HepG2 (cell line): Measurements from ENCODE around the gene B9D2. TPM values are rescaled to one million over a fixed set of nuclear protein-coding genes. Genes with fewer than 3 reads are reported as not detected.

Experiments
- ARHGAP35 ChIP-seq: sonication (generic); formaldehyde crosslinking; IDR thresholded peaks from 2 replicates; pipeline ENCODE4 v1.9.0; 2022; ENCODE audit warnings: mild to moderate bottlenecking, inconsistent platforms, moderate library complexity, missing genetic modification reagents, borderline replicate concordance
- HNF1A ChIP-seq, 2 experiments: sonication (generic) in 1 of 2; formaldehyde crosslinking in 1 of 2; IDR thresholded peaks; 2 replicates each; pipeline versions ENCODE4 v1.4.0 to v1.6.1; 2016 to 2020; ENCODE audit warnings: borderline replicate concordance in 1 of 2, low read depth in 1 of 2, mild to moderate bottlenecking in 1 of 2, missing genetic modification reagents in 1 of 2
- IRF9 ChIP-seq: sonication (generic); formaldehyde crosslinking; IDR thresholded peaks from 2 replicates; pipeline ENCODE4 v1.8.0; 2022; ENCODE audit warnings: missing genetic modification reagents, mild to moderate bottlenecking, borderline replicate concordance
- NBN ChIP-seq: fragments of 450-650 bp; conservative IDR thresholded peaks from 2 replicates; pipeline ENCODE4 v1.6.1; 2017
- RFXANK ChIP-seq: IDR thresholded peaks from 2 replicates; pipeline ENCODE4 v1.6.1; 2016
- SIX4 ChIP-seq: sonication (generic); formaldehyde crosslinking; IDR thresholded peaks from 2 replicates; pipeline ENCODE4 v1.4.0; 2020; ENCODE audit warnings: missing genetic modification reagents
- SUZ12 ChIP-seq: fragments of 150-350 bp; IDR thresholded peaks from 2 replicates; pipeline ENCODE4 v1.6.1; 2014; ENCODE audit warnings: low read depth, low read length
- TEF ChIP-seq: sonication (generic); formaldehyde crosslinking; IDR thresholded peaks from 2 replicates; pipeline ENCODE4 v1.5.0; 2020; ENCODE audit warnings: missing genetic modification reagents
- THYN1 ChIP-seq: sonication (generic); formaldehyde crosslinking; IDR thresholded peaks from 2 replicates; pipeline ENCODE4 v1.8.1; 2023; ENCODE audit warnings: low read depth, mild to moderate bottlenecking, moderate library complexity, missing genetic modification reagents, borderline replicate concordance
- ZBTB25 ChIP-seq: IDR thresholded peaks from 2 replicates; pipeline ENCODE4 v1.6.1; 2018; ENCODE audit warnings: missing genetic modification reagents
- ZBTB7A ChIP-seq: sonication (generic); formaldehyde crosslinking; IDR thresholded peaks from 2 replicates; pipeline ENCODE4 v1.8.0; 2022; ENCODE audit warnings: mild to moderate bottlenecking, missing genetic modification reagents
- ZNF503 ChIP-seq: sonication (generic); formaldehyde crosslinking; IDR thresholded peaks from 2 replicates; pipeline ENCODE4 v1.4.0; 2020; ENCODE audit warnings: missing genetic modification reagents
- ZNF512B ChIP-seq: sonication (generic); formaldehyde crosslinking; IDR thresholded peaks from 2 replicates; pipeline ENCODE4 v1.5.1; 2020; ENCODE audit warnings: missing genetic modification reagents, mild to moderate bottlenecking, borderline replicate concordance
- polyA plus RNA-seq, 8 experiments: library from polyadenylated mRNA; depleted of rRNA in 3 of 8; stranded (reverse) in 7 of 8; unstranded in 1 of 8; fragments of >200 nt; fragmentation: Illumina TruSeq in 4 of 8; extraction: Trizol in 4 of 8; gene quantifications; 2 replicates each; pipeline versions ENCODE4 v1.2.1 to v1.2.3, GENCODE V29; 2011 to 2016; ENCODE audit warnings: low read depth in 4 of 8, missing spikeins in 1 of 8, mixed read lengths in 1 of 8; ENCODE audit not compliant: insufficient read depth in 1 of 8
- total RNA-seq, 5 experiments: library from RNA; depleted of rRNA; stranded (reverse); fragments of >200 nt; fragmentation: Illumina TruSeq; extraction: Trizol; gene quantifications; 2 replicates each; pipeline ENCODE4 v1.2.3, GENCODE V29; 2016; ENCODE audit warnings: low read depth in 1 of 5

Gene B9D2
- total and polyA plus RNA-seq, 2 of the 13 experiments (the other 11 are each of a cell fraction or from before 2014, with no cell fraction given): 3.1 to 4.4 TPM

GRCh38 chr19:41323430-41324125 lies 40.4 kb downstream of the B9D2 start (continued):
- TF ChIP-seq IRF9 (CRISPR knock-in tag): no peak
- no peak for TF ChIP-seq SUZ12
- TF ChIP-seq ARHGAP35 (CRISPR knock-in tag): no peak; the same call in 1 of the 2 replicates
- no peak for TF ChIP-seq SIX4 (CRISPR knock-in tag)
- TF ChIP-seq HNF1A (IDR thresholded peaks at IDR 0.05; ENCODE audit: low read depth): no peak
- peak; percentile 51; the same call in 1 of the 2 replicates for TF ChIP-seq HNF1A (CRISPR knock-in tag; IDR thresholded peaks at IDR 0.05; ENCODE audit: borderline replicate concordance)
- TF ChIP-seq ZBTB7A (CRISPR knock-in tag): peak; percentile 80; the same call in 1 of the 2 replicates
- no peak for TF ChIP-seq NBN
- TF ChIP-seq THYN1 (CRISPR knock-in tag): no peak
- TF ChIP-seq TEF: no peak
- TF ChIP-seq RFXANK (CRISPR knock-in tag): no peak
- no peak for TF ChIP-seq ZBTB25 (CRISPR knock-in tag)
- TF ChIP-seq ZNF512B (CRISPR knock-in tag): no peak
- no peak for TF ChIP-seq ZNF503 (CRISPR knock-in tag)
